ENCODE measurements around the gene CCL17.

The CCL17 gene

DNA sequence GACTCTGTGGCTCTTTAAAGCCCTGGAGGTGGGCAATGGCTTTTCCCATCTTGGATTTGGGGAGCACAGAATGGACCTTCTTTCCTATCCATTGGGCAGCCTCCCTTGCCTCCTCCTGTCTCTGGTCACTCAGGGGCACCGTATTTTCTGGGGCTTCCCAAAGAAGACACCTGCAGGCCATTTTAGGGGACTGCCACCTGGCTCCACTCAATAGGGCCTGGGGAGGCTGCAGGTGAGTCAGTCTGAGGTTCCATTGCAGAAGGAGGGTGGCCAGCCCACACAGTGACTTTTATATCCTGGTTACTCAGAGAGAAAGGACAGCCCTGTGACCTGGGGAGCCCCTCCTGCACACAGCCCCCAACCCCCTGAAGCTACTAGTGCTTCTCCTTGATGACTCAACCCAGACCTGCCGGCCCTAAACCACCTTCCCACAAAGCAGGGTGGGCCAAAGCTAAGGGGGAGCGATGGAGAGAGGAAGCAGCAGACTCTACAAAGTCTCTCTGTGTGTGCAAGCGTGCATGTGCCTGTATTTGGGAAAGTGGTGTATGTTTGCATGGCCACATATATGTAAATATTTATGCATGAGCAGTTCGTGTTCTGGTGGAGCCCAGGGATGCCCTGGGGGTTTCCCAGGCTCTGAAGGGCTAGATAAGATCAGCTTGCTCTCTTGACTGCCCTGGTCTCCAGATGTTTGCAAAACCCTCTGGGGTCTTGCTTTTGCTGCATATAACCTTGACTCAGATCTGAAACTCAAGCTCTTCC is 27.3 kb upstream of the CCL17 start:
- TF ChIP-seq, protein P1, sequence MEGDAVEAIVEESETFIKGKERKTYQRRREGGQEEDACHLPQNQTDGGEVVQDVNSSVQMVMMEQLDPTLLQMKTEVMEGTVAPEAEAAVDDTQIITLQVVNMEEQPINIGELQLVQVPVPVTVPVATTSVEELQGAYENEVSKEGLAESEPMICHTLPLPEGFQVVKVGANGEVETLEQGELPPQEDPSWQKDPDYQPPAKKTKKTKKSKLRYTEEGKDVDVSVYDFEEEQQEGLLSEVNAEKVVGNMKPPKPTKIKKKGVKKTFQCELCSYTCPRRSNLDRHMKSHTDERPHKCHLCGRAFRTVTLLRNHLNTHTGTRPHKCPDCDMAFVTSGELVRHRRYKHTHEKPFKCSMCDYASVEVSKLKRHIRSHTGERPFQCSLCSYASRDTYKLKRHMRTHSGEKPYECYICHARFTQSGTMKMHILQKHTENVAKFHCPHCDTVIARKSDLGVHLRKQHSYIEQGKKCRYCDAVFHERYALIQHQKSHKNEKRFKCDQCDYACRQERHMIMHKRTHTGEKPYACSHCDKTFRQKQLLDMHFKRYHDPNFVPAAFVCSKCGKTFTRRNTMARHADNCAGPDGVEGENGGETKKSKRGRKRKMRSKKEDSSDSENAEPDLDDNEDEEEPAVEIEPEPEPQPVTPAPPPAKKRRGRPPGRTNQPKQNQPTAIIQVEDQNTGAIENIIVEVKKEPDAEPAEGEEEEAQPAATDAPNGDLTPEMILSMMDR (conservative IDR thresholded peaks at IDR 0.05; ENCODE audit: low read depth) = no peak
- ChIA-PET POLR2A (ENCODE audit: low non-redundant PET) (no interaction called here), CTCF (interaction anchor here (0.9 kb wide), 1 partner anchor 45 kb away, joined by 4 read pairs; no protein-coding TSS in a partner anchor)
- DNase-seq (ENCODE audit: low spot score) = peak; percentile 36
- H3K27ac ChIP-seq = peak overlapping the region; percentile 15

DNA sequence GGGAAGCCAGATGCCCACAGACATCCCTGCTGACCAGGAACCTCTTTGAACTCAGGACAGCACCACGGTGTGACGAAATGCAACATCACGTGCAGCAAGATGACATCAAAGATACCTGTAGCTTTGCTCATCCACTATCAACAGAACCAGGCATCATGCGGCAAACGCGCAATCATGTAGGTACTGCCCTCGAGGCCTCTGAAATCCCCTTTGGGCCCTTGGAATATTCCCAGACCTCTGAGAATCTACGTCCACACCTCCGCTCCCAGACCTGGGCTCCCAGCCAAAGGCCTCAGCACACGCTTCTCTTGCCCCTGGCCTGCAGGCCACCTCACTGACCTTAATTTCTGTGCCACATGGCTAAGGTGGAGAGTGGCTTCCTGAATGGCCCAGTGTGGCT is 25.0 kb upstream of the CCL17 start:
- H3K27ac ChIP-seq = no peak overlapping the region
- DNase-seq (ENCODE audit: low spot score) = no peak
- ChIA-PET POLR2A (ENCODE audit: low non-redundant PET) (no interaction called here), CTCF (no interaction called here)
- TF ChIP-seq, protein P1 (conservative IDR thresholded peaks at IDR 0.05; ENCODE audit: low read depth) = no peak

DNA sequence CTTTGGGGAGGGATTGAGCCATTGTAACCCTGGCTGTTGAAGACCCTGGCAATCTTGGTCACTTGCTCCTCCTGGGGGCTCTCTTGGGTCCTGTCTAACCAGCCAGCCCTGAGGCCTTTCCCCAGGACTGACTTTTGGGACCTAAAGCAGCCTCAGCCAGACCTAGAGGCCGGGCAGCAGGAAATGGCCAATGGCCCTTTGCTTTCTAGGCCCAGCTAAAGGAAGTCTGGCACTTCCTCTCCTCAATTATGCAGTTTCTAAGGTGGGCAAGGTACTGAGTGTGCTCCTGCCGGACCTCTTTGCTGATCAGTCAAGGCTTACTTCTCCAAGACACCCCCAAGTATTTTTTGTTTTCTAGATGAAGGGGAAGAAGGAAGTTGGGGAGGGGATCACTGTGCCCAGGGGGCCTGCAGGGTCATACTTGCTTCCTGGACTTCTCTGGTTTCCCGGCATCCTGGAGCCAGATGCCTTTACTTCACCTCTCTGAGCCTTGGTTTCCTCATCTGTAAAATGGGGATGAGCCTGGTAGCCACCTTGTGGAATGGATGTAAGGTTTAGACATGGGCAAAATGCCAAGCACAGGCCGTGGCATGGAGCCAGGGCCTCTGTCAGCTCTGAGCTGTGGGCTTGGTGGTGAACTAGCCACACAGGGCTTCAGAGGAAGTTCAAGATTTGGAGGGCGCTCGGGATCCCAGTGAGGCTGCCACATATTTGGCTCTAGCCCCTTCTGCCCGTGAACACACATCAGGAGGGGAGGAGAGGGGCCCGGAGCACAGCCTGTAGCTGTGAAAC is 23.7 kb upstream of the CCL17 start:
- POLR2A ChIA-PET (ENCODE audit: low non-redundant PET) = no interaction called here
- no peak overlapping the region for H3K27ac ChIP-seq
- CTCF ChIA-PET = no interaction called here
- TF ChIP-seq, protein P1 (conservative IDR thresholded peaks at IDR 0.05; ENCODE audit: low read depth) = no peak
- no peak for DNase-seq (ENCODE audit: low spot score)

DNA sequence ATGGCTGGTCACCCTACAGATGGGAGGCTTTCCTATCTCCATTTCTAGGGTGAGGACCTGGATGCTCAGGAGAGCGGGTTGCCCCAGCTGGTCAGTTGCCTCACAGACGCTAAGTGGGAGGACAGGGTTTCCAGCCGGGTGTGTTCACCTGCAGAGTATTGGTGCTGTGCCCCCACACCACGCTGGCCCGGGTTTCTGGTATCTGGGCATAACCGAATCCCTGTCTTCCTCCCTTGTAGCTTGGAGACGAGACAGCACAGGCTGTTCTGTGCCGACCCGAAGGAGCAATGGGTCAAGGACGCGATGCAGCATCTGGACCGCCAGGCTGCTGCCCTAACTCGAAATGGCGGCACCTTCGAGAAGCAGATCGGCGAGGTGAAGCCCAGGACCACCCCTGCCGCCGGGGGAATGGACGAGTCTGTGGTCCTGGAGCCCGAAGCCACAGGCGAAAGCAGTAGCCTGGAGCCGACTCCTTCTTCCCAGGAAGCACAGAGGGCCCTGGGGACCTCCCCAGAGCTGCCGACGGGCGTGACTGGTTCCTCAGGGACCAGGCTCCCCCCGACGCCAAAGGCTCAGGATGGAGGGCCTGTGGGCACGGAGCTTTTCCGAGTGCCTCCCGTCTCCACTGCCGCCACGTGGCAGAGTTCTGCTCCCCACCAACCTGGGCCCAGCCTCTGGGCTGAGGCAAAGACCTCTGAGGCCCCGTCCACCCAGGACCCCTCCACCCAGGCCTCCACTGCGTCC is 22.6 kb upstream of the CCL17 start:
- POLR2A ChIA-PET (ENCODE audit: low non-redundant PET) = no interaction called here

DNA sequence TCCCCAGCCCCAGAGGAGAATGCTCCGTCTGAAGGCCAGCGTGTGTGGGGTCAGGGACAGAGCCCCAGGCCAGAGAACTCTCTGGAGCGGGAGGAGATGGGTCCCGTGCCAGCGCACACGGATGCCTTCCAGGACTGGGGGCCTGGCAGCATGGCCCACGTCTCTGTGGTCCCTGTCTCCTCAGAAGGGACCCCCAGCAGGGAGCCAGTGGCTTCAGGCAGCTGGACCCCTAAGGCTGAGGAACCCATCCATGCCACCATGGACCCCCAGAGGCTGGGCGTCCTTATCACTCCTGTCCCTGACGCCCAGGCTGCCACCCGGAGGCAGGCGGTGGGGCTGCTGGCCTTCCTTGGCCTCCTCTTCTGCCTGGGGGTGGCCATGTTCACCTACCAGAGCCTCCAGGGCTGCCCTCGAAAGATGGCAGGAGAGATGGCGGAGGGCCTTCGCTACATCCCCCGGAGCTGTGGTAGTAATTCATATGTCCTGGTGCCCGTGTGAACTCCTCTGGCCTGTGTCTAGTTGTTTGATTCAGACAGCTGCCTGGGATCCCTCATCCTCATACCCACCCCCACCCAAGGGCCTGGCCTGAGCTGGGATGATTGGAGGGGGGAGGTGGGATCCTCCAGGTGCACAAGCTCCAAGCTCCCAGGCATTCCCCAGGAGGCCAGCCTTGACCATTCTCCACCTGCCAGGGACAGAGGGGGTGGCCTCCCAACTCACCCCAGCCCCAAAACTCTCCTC is 21.9 kb upstream of the CCL17 start:
- no peak for DNase-seq (ENCODE audit: low spot score)
- ChIA-PET POLR2A (ENCODE audit: low non-redundant PET) (no interaction called here), CTCF (interaction anchor here (0.7 to 1.1 kb wide), 2 partner anchors 10 to 34 kb away, joined by 3 read pairs; no protein-coding TSS in a partner anchor)
- TF ChIP-seq, protein P1 (conservative IDR thresholded peaks at IDR 0.05; ENCODE audit: low read depth) = no peak
- H3K27ac ChIP-seq = no peak overlapping the region

More for the DNA sequence above, 22.6 kb upstream of the CCL17 start:
- no peak for DNase-seq (ENCODE audit: low spot score)
- TF ChIP-seq, protein P1 (conservative IDR thresholded peaks at IDR 0.05; ENCODE audit: low read depth) = no peak
- CTCF ChIA-PET = interaction anchor here (0.7 kb wide), 1 partner anchor 35 kb away, joined by 3 read pairs; no protein-coding TSS in a partner anchor
- no peak overlapping the region for H3K27ac ChIP-seq

All from RWPE1 (cell line).